HepG2 (cell line): ENCODE data around the gene UACA. TPM values are rescaled to one million over a fixed set of nuclear protein-coding genes. Genes with fewer than 3 reads are reported as not detected.

Experiments used
- ATAC-seq: fragments of 200-7000 bp; cut with Tn5 transposase; 3 replicates; pipeline ENCODE4 v1.9.1; 2020; ENCODE audit warnings: mild to moderate bottlenecking, moderate library complexity
- Bru-seq: library from RNA; stranded (reverse); fragments of 400-500 nt; gene quantifications from one replicate; lab custom pipeline; 2021; lab: Mats Ljungman, UMichigan
- BruChase-seq, 2 experiments: library from RNA; stranded (reverse); fragments of 400-500 nt; gene quantifications; one replicate each; lab custom pipeline; 2021; lab: Mats Ljungman, UMichigan
- BruUV-seq: library from RNA; stranded (reverse); fragments of 400-500 nt; replicated peaks from 2 replicates; lab custom pipeline; 2021; lab: Mats Ljungman, UMichigan
- CTCF ChIA-PET: fragments of 300-600 bp; formaldehyde crosslinking; extraction: SDS; loops from one replicate; lab custom pipeline; 2021; ENCODE audit warnings: low total read pairs, inconsistent platforms, low intra/inter-chr PET ratio; lab: Yijun Ruan, JAX
- POLR2A ChIA-PET: fragments of 350-600 bp; sonication (Branson Sonifier 250); formaldehyde crosslinking; loops from one replicate; lab custom pipeline; 2020; ENCODE audit warnings: antibody characterized with exemption, inconsistent platforms; lab: Yijun Ruan, JAX
- DNase-seq: peaks from one replicate; pipeline ENCODE4 v3.0.0-alpha.2; 2015; ENCODE audit warnings: low spot score
- FAIRE-seq: peaks from 3 replicates; lab custom pipeline; 2011; peaks lifted over from hg19 to GRCh38; lab: Jason Lieb, UNC
- H2AFZ ChIP-seq: one replicate; pipeline ENCODE4 v1.6.1; 2011; ENCODE audit warnings: low read length, inconsistent platforms
- H3K27ac ChIP-seq: fragments of 300-600 bp; 3 replicates; pipeline ENCODE4 v1.8.0; 2011; ENCODE audit warnings: mixed run types, mild to moderate bottlenecking, mixed read lengths, low read length, inconsistent platforms; ENCODE audit not compliant: insufficient read depth; ENCODE audit errors: extremely low read length
- H3K27me3 ChIP-seq, 2 experiments: fragments of 200-600 bp in 1 of 2; 2 replicates in 1 of 2; 3 replicates in 1 of 2; pipeline versions ENCODE4 v1.6.0 to v1.8.0; 2011; ENCODE audit warnings: low read length in 2 of 2, mild to moderate bottlenecking in 2 of 2, moderate library complexity in 2 of 2, inconsistent platforms in 1 of 2; ENCODE audit not compliant: insufficient read depth in 2 of 2, control insufficient read depth in 1 of 2
- H3K36me3 ChIP-seq, 2 experiments: fragments of 200-600 bp in 1 of 2; replicated peaks in 1 of 2; 2 replicates in 1 of 2; 3 replicates in 1 of 2; pipeline versions ENCODE4 v1.5.1 to v1.8.0; 2011; ENCODE audit warnings: low read length in 2 of 2, inconsistent platforms in 1 of 2; ENCODE audit not compliant: insufficient read depth in 2 of 2, control insufficient read depth in 1 of 2
- H3K4me1 ChIP-seq: 2 replicates; pipeline ENCODE4 v1.5.1; 2012; ENCODE audit warnings: low read length, inconsistent platforms; ENCODE audit not compliant: insufficient read depth
- H3K4me2 ChIP-seq: 2 replicates; pipeline ENCODE4 v1.6.0; 2011; ENCODE audit warnings: low read depth, low read length, inconsistent platforms
- H3K4me3 ChIP-seq, 3 experiments: fragments of 200-600 bp in 1 of 3; sonication (generic), shearing (Covaris generic) in 1 of 3; replicated peaks in 1 of 3; 2 replicates each; pipeline ENCODE4 v1.5.1; 2011 to 2016; ENCODE audit warnings: low read length in 3 of 3, inconsistent platforms in 2 of 3, low read depth in 2 of 3, mild to moderate bottlenecking in 2 of 3, control low read depth in 1 of 3, mixed read lengths in 1 of 3; ENCODE audit not compliant: insufficient read depth in 1 of 3
- H3K79me2 ChIP-seq: one replicate; pipeline ENCODE4 v1.6.1; 2011; ENCODE audit warnings: low read length, inconsistent platforms; ENCODE audit not compliant: insufficient read depth
- H3K9ac ChIP-seq: 2 replicates; pipeline ENCODE4 v1.6.0; 2011; ENCODE audit warnings: mild to moderate bottlenecking, low read depth, low read length, inconsistent platforms; ENCODE audit not compliant: insufficient read depth
- H3K9me3 ChIP-seq: 2 replicates; pipeline ENCODE4 v1.5.1; 2012; ENCODE audit warnings: mild to moderate bottlenecking, low read length
- H4K20me1 ChIP-seq: 2 replicates; pipeline ENCODE4 v1.6.0; 2011; ENCODE audit warnings: inconsistent platforms, mild to moderate bottlenecking, low read length, moderate library complexity; ENCODE audit not compliant: insufficient read depth
- MYC ChIP-seq: sonication (generic); formaldehyde crosslinking; IDR thresholded peaks from 2 replicates; pipeline ENCODE4 v1.9.0; 2021; ENCODE audit warnings: missing genetic modification reagents, borderline replicate concordance
- NR2C2 ChIP-seq: sonication (generic); formaldehyde crosslinking; IDR thresholded peaks from 2 replicates; pipeline ENCODE4 v1.4.0; 2020; ENCODE audit warnings: missing genetic modification reagents, mild to moderate bottlenecking, moderate library complexity, borderline replicate concordance
- POLR2AphosphoS2 ChIP-seq: IDR thresholded peaks from 2 replicates; pipeline ENCODE4 v1.6.1; 2011; ENCODE audit warnings: low read depth, low read length, improper control_type of control experiment
- SMAD3 ChIP-seq: sonication (generic); formaldehyde crosslinking; IDR thresholded peaks from 2 replicates; pipeline ENCODE4 v1.4.0; 2020; ENCODE audit warnings: missing genetic modification reagents
- SMYD3 ChIP-seq: sonication (generic); formaldehyde crosslinking; IDR thresholded peaks from 2 replicates; pipeline ENCODE4 v1.8.1; 2023; ENCODE audit warnings: mild to moderate bottlenecking, missing genetic modification reagents
- SRY ChIP-seq: sonication (generic); formaldehyde crosslinking; IDR thresholded peaks from 2 replicates; pipeline ENCODE4 v1.8.0; 2022; ENCODE audit warnings: mild to moderate bottlenecking, missing genetic modification reagents
- SYNCRIP ChIP-seq: fragments of 200-400 bp; formaldehyde crosslinking; IDR thresholded peaks from 2 replicates; pipeline ENCODE4 v1.6.1; 2018; ENCODE audit warnings: mild to moderate bottlenecking, low read depth, low read length; ENCODE audit not compliant: insufficient read depth
- ZBTB26 ChIP-seq: IDR thresholded peaks from 2 replicates; pipeline ENCODE4 v1.6.1; 2016; ENCODE audit warnings: missing compliant biosample characterization, missing genetic modification reagents, borderline replicate concordance
- ZNF225 ChIP-seq: sonication (generic); formaldehyde crosslinking; IDR thresholded peaks from 2 replicates; pipeline ENCODE4 v1.4.0; 2020; ENCODE audit warnings: mild to moderate bottlenecking, missing genetic modification reagents
- ZNF331 ChIP-seq: sonication (generic); formaldehyde crosslinking; IDR thresholded peaks from 2 replicates; pipeline ENCODE4 v1.4.0; 2020; ENCODE audit warnings: missing genetic modification reagents
- ZSCAN22 ChIP-seq: sonication (generic); formaldehyde crosslinking; IDR thresholded peaks from 2 replicates; pipeline ENCODE4 v1.4.0; 2020; ENCODE audit warnings: mild to moderate bottlenecking, missing genetic modification reagents
- WGBS: methylation state at CpG from one replicate; pipeline ENCODE4 v1.1.6; 2017; ENCODE audit warnings: low lambda C conversion rate; 5-methylcytosine and 5-hydroxymethylcytosine counted together
- in situ Hi-C: cut with HindIII; loops from 2 replicates; pipeline ENCODE4 v1.10.0; 2017; ENCODE audit warnings: low pct_unique_long_range_greater_than_20kb; ENCODE audit not compliant: extremely low pct_ligation_motif_present
- intact Hi-C: fragments of 100-400 bp; cut with micrococcal nuclease; formaldehyde crosslinking; loops from one replicate; pipeline ENCODE4 v1.10.0; 2022; ENCODE audit not compliant: unreplicated experiment
- long read RNA-seq, 2 experiments: library from RNA in 1 of 2; library from polyadenylated mRNA in 1 of 2; stranded (forward) in 1 of 2; unstranded in 1 of 2; transcript quantifications; one replicate each; pipeline ENCODE4 v2.0.0, GENCODE V29; 2019 to 2022
- polyA minus RNA-seq, 3 experiments: library from RNA; depleted of rRNA, polyadenylated mRNA; stranded (reverse); fragments of >200 nt; gene quantifications; 2 replicates each; pipeline ENCODE4 v1.2.3, GENCODE V29; 2011; ENCODE audit warnings: low replicate concordance in 1 of 3
- polyA plus RNA-seq, 8 experiments: library from polyadenylated mRNA; depleted of rRNA in 3 of 8; stranded (reverse) in 7 of 8; unstranded in 1 of 8; fragments of >200 nt; fragmentation: Illumina TruSeq in 4 of 8; extraction: Trizol in 4 of 8; gene quantifications; 2 replicates each; pipeline versions ENCODE4 v1.2.1 to v1.2.3, GENCODE V29; 2011 to 2016; ENCODE audit warnings: low read depth in 4 of 8, missing spikeins in 1 of 8, mixed read lengths in 1 of 8; ENCODE audit not compliant: insufficient read depth in 1 of 8
- total RNA-seq, 5 experiments: library from RNA; depleted of rRNA; stranded (reverse); fragments of >200 nt; fragmentation: Illumina TruSeq; extraction: Trizol; gene quantifications; 2 replicates each; pipeline ENCODE4 v1.2.3, GENCODE V29; 2016; ENCODE audit warnings: low read depth in 1 of 5
- TF ChIP-seq, protein P1 (sequence below): sonication (generic); formaldehyde crosslinking; IDR thresholded peaks from 2 replicates; pipeline ENCODE4 v1.5.1; 2020; ENCODE audit warnings: missing genetic modification reagents, mild to moderate bottlenecking, borderline replicate concordance
- TF ChIP-seq, protein P2 (sequence below): sonication (generic); formaldehyde crosslinking; IDR thresholded peaks from 2 replicates; pipeline ENCODE4 v1.5.1; 2020; ENCODE audit warnings: missing genetic modification reagents, mild to moderate bottlenecking, borderline replicate concordance

Gene UACA
- total RNA-seq (2016; rRNA removed; fragmentation: Illumina TruSeq; extraction: Trizol): 17.8 and 22.1 TPM in 2 replicates
- 14.4 and 18.1 TPM in 2 replicates for total RNA-seq (2016; cell fraction: cytosol; rRNA removed; fragmentation: Illumina TruSeq; extraction: Trizol; ENCODE audit: low read depth)
- total RNA-seq (2016; cell fraction: insoluble cytoplasmic fraction; rRNA removed; fragmentation: Illumina TruSeq; extraction: Trizol): 19.7 and 21.3 TPM in 2 replicates
- total RNA-seq (2016; cell fraction: membrane; rRNA removed; fragmentation: Illumina TruSeq; extraction: Trizol): 7.7 and 8.4 TPM in 2 replicates
- 36.5 and 36.9 TPM in 2 replicates for total RNA-seq (2016; cell fraction: nucleus; rRNA removed; fragmentation: Illumina TruSeq; extraction: Trizol)
- polyA plus RNA-seq (2011; rRNA removed): 33.5 and 39.2 TPM in 2 replicates
- polyA plus RNA-seq (2011; cell fraction: cytosol; rRNA removed): 12.5 and 15.3 TPM in 2 replicates
- 35.7 and 38.2 TPM in 2 replicates for polyA plus RNA-seq (2011; cell fraction: nucleus; rRNA removed)
- polyA plus RNA-seq (2012): 27.2 and 36.9 TPM in 2 replicates
- polyA plus RNA-seq (2016; cell fraction: cytosol; fragmentation: Illumina TruSeq; extraction: Trizol; ENCODE audit: low read depth): 0.66 and 0.80 TPM in 2 replicates
- polyA plus RNA-seq (2016; cell fraction: insoluble cytoplasmic fraction; fragmentation: Illumina TruSeq; extraction: Trizol; ENCODE audit: low read depth): 10.1 and 14.0 TPM in 2 replicates
- 2.0 TPM in 2 replicates for polyA plus RNA-seq (2016; cell fraction: membrane; fragmentation: Illumina TruSeq; extraction: Trizol; ENCODE audit: low read depth)
- polyA plus RNA-seq (2016; cell fraction: nucleus; fragmentation: Illumina TruSeq; extraction: Trizol; ENCODE audit: insufficient read depth, low read depth): 40.1 and 43.4 TPM in 2 replicates
- 60.8 and 71.4 TPM in 2 replicates for polyA minus RNA-seq (2011; rRNA and poly(A)+ RNA removed; ENCODE audit: low replicate concordance)
- 20.9 and 27.9 TPM in 2 replicates for polyA minus RNA-seq (2011; cell fraction: cytosol; rRNA and poly(A)+ RNA removed)
- polyA minus RNA-seq (2011; cell fraction: nucleus; rRNA and poly(A)+ RNA removed): 93.1 and 97.1 TPM in 2 replicates
- percentile 57 among the genes with signal in this experiment for Bru-seq, nascent RNA
- BruChase-seq, experiment 1, labeled RNA remaining after a 6-hour chase: percentile 59 among the genes with signal in this experiment
- BruChase-seq, experiment 2, labeled RNA remaining after a 2-hour chase: percentile 61 among the genes with signal in this experiment
- long read RNA-seq, experiment 1, partial matches to known transcripts: 6 of 11 reads
- long read RNA-seq, experiment 1, other reads (novel, unspliced or antisense): 5 of 11 reads
- long read RNA-seq, experiment 2, full-length matches to known transcripts: 1 of 9 reads
- long read RNA-seq, experiment 2, partial matches to known transcripts: 5 of 9 reads
- long read RNA-seq, experiment 2, other reads (novel, unspliced or antisense): 3 of 9 reads

DNA sequence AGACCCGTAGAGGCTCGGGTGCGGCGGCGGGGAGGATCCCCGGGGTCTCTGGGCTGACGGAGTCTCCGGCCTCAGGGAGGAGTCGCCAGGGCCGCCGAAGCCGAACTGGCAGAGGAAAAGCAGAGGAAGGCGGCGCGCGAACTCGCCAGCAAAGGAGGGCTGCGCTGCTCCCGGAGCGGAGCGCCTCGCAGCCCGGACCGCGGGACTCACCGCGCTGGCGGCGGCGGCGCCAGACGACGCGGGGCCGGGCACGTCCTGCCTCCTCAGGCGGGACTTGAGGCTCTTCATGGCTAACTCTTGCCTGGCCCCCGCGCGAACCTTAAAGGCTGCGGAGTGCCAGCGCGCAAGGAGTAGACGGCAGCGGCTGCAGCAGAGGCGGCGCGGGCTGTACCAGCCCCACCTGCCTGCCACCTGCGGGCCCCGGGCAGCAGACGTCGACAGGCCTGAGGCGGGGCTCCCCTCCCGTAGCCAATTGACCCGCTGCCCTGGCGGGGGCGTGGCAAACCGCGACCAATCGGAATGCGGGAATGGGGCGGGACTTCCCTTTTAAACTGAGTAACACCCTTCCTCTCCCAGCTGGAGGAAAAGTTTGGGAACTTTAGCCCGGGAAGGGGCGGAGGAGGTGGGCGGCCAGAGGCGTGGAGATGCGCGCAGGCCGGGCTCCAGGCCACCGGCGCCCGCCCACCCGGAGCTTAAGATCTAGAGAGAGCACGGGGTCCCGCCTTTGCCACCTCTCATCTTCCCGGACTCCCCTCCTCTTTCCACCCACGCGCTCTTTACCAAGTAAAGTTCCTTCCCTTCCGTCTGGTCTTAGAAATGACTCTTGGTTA is at the start of gene UACA:
Gene UACA, minus strand, starts transcription at position 439 of the 830 bp plus-strand sequence. Its CDS starts 151 bp downstream, at position 288.
- H4K20me1 ChIP-seq: no peaks in the 10 kb centered on the region
- in situ Hi-C loops: no loop called here
- peaks cover 29% of the 10 kb centered on the region for H3K79me2 ChIP-seq
- DNase-seq (peak; percentile 91), FAIRE-seq (peak; percentile 71), ATAC-seq (peak; percentile 95)
- H3K27ac ChIP-seq: peak within 1 kb of the TSS; percentile 89
- ChIA-PET POLR2A (interaction anchor here (0.7 to 1.3 kb wide), 6 partner anchors 14 to 1311 kb away, joined by 3 read pairs; partner anchors contain the start of gene RPLP1), CTCF (no interaction called here)
- H3K4me2 ChIP-seq: peak within 1 kb of the TSS; percentile 90
- H3K4me1 ChIP-seq: peaks cover 57% of the 10 kb centered on the region
- H3K4me3 ChIP-seq: peak within 1 kb of the TSS; percentile 82 to 89 (median 88)
- no peaks in the 10 kb centered on the region for H3K9me3 ChIP-seq
- H3K36me3 ChIP-seq: no peaks in the 10 kb centered on the region
- intact Hi-C loops: no loop called here
- no TSS peak for BruUV-seq
- 2% methylated on average over 22 of the region's 79 CpGs for WGBS
- H3K9ac ChIP-seq: peak within 1 kb of the TSS; percentile 75
- H2AFZ ChIP-seq: peak within 1 kb of the TSS; percentile 85
- H3K27me3 ChIP-seq: peaks cover 0 to 5% of the 10 kb centered on the region in 2 experiments; a peak in 2 of 5 replicates
- TF ChIP-seq NR2C2: peak; percentile 17; the same call in 1 of the 2 replicates
- TF ChIP-seq SMAD3 (CRISPR knock-in tag): no peak
- TF ChIP-seq, protein P1, sequence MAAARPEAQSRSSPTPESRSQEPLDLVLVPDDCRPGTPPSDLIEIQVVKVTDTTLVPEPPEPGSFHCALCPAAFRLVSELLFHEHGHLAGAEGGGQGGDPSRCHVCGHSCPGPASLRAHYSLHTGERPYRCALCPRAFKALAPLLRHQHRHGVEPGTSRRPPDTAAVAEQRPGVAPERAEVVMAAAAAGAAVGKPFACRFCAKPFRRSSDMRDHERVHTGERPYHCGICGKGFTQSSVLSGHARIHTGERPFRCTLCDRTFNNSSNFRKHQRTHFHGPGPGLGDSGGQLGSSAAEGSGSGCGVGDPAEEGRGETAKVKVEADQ (CRISPR knock-in tag): no peak
- TF ChIP-seq ZSCAN22 (CRISPR knock-in tag): no peak
- peak; percentile 61; the same call in 1 of the 2 replicates for TF ChIP-seq ZNF225 (CRISPR knock-in tag)
- TF ChIP-seq MYC (CRISPR knock-in tag): peak; percentile 65
- TF ChIP-seq POLR2AphosphoS2: no peak
- TF ChIP-seq, protein P2, sequence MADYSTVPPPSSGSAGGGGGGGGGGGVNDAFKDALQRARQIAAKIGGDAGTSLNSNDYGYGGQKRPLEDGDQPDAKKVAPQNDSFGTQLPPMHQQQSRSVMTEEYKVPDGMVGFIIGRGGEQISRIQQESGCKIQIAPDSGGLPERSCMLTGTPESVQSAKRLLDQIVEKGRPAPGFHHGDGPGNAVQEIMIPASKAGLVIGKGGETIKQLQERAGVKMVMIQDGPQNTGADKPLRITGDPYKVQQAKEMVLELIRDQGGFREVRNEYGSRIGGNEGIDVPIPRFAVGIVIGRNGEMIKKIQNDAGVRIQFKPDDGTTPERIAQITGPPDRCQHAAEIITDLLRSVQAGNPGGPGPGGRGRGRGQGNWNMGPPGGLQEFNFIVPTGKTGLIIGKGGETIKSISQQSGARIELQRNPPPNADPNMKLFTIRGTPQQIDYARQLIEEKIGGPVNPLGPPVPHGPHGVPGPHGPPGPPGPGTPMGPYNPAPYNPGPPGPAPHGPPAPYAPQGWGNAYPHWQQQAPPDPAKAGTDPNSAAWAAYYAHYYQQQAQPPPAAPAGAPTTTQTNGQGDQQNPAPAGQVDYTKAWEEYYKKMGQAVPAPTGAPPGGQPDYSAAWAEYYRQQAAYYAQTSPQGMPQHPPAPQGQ: no peak
- peak; percentile 25; the same call in 1 of the 2 replicates for TF ChIP-seq ZNF331 (CRISPR knock-in tag)
- TF ChIP-seq SYNCRIP: no peak
- no peak for TF ChIP-seq ZBTB26 (CRISPR knock-in tag)
- no peak for TF ChIP-seq SMYD3
- no peak for TF ChIP-seq SRY (CRISPR knock-in tag)
